Activated effector memory CD4-positive, alpha-beta T cell treated with Interleukin-2 at 50 U/mL for 16 hours (primary cell): ENCODE results near the gene DUS4L.

Experiments
- DNase-seq: peaks from one replicate; pipeline ENCODE4 v3.0.0-alpha.2; 2020

The DUS4L gene

GRCh38 chr7:107615910-107616680 lies 52.3 kb downstream of the DUS4L start:
- no peak for DNase-seq

DNA sequence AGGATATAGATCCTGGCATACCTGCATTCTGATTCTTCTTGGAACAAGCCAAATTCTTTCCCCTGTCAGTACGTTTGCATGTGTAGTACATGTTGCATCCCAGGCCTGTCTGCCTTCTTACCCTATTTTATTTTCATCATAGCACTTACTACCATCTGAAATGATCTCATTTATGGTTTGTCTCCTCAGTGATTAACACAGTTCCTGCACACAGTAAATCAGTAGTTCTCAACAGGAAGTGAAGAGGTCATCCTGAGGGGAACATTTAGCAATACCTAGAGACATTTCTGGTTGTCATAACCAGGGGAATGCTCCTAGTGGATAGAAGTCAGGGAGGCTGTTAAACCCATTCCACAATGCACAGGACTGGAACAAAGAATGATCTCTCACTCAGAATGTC lies 58.7 kb downstream of the DUS4L start:
- no peak for DNase-seq

DNA sequence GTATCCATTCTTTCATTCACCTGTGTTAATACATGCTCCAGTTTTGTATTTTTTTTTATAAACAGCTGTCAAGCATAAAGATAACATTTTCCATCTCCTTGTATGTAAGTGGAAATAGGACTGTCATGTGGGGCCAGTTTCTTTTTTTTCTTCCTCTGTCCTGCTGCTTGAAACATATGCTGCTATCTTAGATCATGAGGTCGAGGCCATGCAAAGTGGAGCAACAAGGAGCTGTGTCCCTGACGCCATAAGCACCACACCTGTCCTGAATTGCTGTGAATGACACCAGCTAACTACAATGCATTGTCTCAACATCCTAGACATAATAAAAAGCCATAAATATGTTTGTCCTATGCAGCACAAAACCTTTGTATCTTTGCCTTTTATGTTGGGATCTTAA lies 59.1 kb downstream of the DUS4L start:
- DNase-seq, result no peak

- no peak for DNase-seq
These were observed 63.2 kb downstream of the DUS4L start for GRCh38 chr7:107627002-107627401.
